HG03442 (cell line): Measurements from ENCODE around the gene SCRG1.

Source experiments
- ATAC-seq: cut with Tn5 transposase; IDR thresholded peaks from one replicate; pipeline ENCODE4 v1.9.1; 2021; ENCODE audit warnings: mild to moderate bottlenecking, moderate library complexity; ENCODE audit not compliant: unreplicated experiment

Gene SCRG1

GRCh38 chr4:173411106-173411693, 12.3 kb upstream of the SCRG1 start:
- ATAC-seq = no peak

- no peak for ATAC-seq
Measured at GRCh38 chr4:173410079-173410478, 11.2 kb upstream of the SCRG1 start.

GRCh38 chr4:173405840-173406606, 7.1 kb upstream of the SCRG1 start:
- ATAC-seq = peak; percentile 82

- ATAC-seq = no peak
Measured at GRCh38 chr4:173404296-173404865, 5.5 kb upstream of the SCRG1 start.

GRCh38 chr4:173403051-173403450, 4.1 kb upstream of the SCRG1 start:
- ATAC-seq = no peak

GRCh38 chr4:173401063-173401462, 2.1 kb upstream of the SCRG1 start:
- no peak for ATAC-seq

- ATAC-seq = no peak
Measured at GRCh38 chr4:173398220-173398619, 696 bp downstream of the SCRG1 start.

GRCh38 chr4:173397604-173398003, 1.3 kb downstream of the SCRG1 start:
- no peak for ATAC-seq

- ATAC-seq = no peak
Measured at GRCh38 chr4:173391701-173392100, 7.2 kb downstream of the SCRG1 start.

GRCh38 chr4:173386751-173387150, 12.2 kb downstream of the SCRG1 start:
- ATAC-seq = no peak

GRCh38 chr4:173382349-173382748, 16.6 kb downstream of the SCRG1 start:
- no peak for ATAC-seq

GRCh38 chr4:173381610-173382009, 17.3 kb downstream of the SCRG1 start:
- ATAC-seq = no peak

GRCh38 chr4:173380987-173381386, 17.9 kb downstream of the SCRG1 start:
- peak; percentile 55 for ATAC-seq

- no peak for ATAC-seq
Measured at GRCh38 chr4:173379929-173380328, 19.0 kb downstream of the SCRG1 start.

- ATAC-seq = no peak
Measured at GRCh38 chr4:173374588-173374987, 24.3 kb downstream of the SCRG1 start.

- peak; percentile 16 for ATAC-seq
Measured at GRCh38 chr4:173371292-173372192, 27.4 kb downstream of the SCRG1 start.

- peak; percentile 65 for ATAC-seq
Measured at GRCh38 chr4:173370477-173371291, 28.2 kb downstream of the SCRG1 start, which contains the start of gene SAP30. Gene SAP30 (plus strand): TSS chr4:173370954. CDS start chr4:173371183, 229 bp downstream.

- peak; percentile 0 for ATAC-seq
Measured at GRCh38 chr4:173370130-173370476, 28.8 kb downstream of the SCRG1 start.

GRCh38 chr4:173367946-173368345, 31.0 kb downstream of the SCRG1 start:
- no peak for ATAC-seq

GRCh38 chr4:173367285-173367684, 31.6 kb downstream of the SCRG1 start:
- ATAC-seq = peak; percentile 25
